ENCODE results near the gene NRARP.

Gene NRARP

GRCh38 chr9:137310189-137311052 is 8.3 kb upstream of the NRARP start:
- no peak for DNase-seq

GRCh38 chr9:137309368-137310188 is 7.5 kb upstream of the NRARP start:
- no peak for DNase-seq

GRCh38 chr9:137308057-137308619 is 6.1 kb upstream of the NRARP start:
- DNase-seq, result no peak

GRCh38 chr9:137307255-137308056 is 5.4 kb upstream of the NRARP start:
- DNase-seq, result no peak

- DNase-seq, result no peak
Observed at GRCh38 chr9:137306850-137307254, 4.8 kb upstream of the NRARP start.

- no peak for DNase-seq
Observed at GRCh38 chr9:137306066-137306849, 4.2 kb upstream of the NRARP start.

- DNase-seq, result no peak
Observed at GRCh38 chr9:137305798-137306065, 3.7 kb upstream of the NRARP start.

- no peak for DNase-seq
Observed at GRCh38 chr9:137305060-137305797, 3.2 kb upstream of the NRARP start.

- DNase-seq, result no peak
Observed at GRCh38 chr9:137304383-137305059, 2.5 kb upstream of the NRARP start.

GRCh38 chr9:137303893-137304382 is 1.9 kb upstream of the NRARP start:
- no peak for DNase-seq

GRCh38 chr9:137303151-137303892 is 1.3 kb upstream of the NRARP start:
- no peak for DNase-seq

- no peak for DNase-seq
Observed at GRCh38 chr9:137302449-137303150, 529 bp upstream of the NRARP start.

GRCh38 chr9:137301081-137301947 is 757 bp downstream of the NRARP start:
- no peak for DNase-seq

- DNase-seq, result no peak
Observed at GRCh38 chr9:137300567-137301080, 1.4 kb downstream of the NRARP start.

- DNase-seq, result no peak
Observed at GRCh38 chr9:137299938-137300337, 2.1 kb downstream of the NRARP start.

- no peak for DNase-seq
Observed at GRCh38 chr9:137299203-137299565, 2.9 kb downstream of the NRARP start.

- no peak for DNase-seq
Observed at GRCh38 chr9:137298401-137299202, 3.5 kb downstream of the NRARP start.

Measured in NCI-H1694 treated with DMSO at 0.1 percent for 48 hours (cell line).